ENCODE measurements around the gene BRSK2. TPM values are rescaled to one million over a fixed set of nuclear protein-coding genes. Genes with fewer than 3 reads are reported as not detected.

BRSK2 gene
- total RNA-seq, 1 donor from 2014 or later: 7.1 TPM

DNA sequence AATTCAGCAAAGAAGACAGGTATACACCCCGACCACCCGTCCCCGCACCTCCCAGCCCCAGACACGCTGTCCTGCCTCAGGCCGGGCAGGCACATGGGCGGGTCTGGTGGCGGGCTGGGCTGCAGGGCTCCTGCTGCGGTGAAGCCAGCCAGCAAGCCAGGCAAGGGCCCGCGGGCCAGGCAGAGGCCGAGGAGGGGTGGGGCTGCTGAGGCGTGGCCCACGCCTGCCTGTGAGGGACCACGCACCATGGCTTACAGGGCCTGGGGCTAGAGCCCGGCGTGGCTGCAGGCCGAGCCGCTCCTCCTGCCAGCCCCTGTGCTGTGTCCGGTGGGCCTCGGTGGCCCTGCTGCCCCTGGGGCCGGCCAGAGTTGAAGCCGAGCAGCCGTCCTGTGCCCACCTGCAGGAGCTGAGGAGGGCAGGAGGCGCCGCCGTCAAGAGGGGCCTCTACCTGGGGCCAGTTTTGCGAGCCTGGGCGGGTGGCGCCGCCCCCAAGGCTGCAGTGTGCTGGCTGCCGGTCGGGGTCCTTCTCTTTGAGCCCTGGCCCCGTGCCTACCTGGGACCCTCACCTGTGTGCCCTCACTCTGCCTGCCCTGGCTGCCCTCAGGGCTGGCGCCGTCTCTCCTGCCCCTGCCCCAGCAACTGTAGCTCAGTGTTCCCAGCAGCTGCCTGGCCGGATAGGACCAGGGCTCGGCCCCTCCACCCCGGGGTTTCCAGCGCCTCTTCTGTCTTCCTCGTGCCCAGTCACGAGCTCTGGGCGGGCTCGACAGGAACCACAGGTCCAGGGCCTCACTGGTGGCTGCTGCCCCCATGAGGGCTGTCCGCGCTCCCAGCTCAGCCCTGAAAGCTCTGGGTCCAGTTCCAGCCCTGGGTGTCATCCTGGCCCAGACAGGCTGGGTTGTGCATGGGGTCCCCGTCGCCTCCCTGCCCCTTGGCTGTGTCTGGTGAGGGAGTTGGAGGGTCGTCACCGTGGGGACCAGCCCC lies 58.4 kb downstream of the BRSK2 start:
- H3K27ac Mint-ChIP-seq (ENCODE audit: unreplicated experiment): no peak overlapping the region
- no peak overlapping the region for H3K9ac ChIP-seq (ENCODE audit: low read length)
- H3K27me3 Mint-ChIP-seq (ENCODE audit: low read depth, unreplicated experiment): no peaks in the 10 kb centered on the region
- H3K4me1 Mint-ChIP-seq (ENCODE audit: low read depth, unreplicated experiment): no peaks in the 10 kb centered on the region
- H3K79me2 ChIP-seq (ENCODE audit: insufficient read depth, low read length): no peaks in the 10 kb centered on the region
- no peaks in the 10 kb centered on the region for H3K4me1 ChIP-seq (ENCODE audit: insufficient read depth, low read length)
- FAIRE-seq: no peak
- no peak overlapping the region for H3K4me3 Mint-ChIP-seq (ENCODE audit: unreplicated experiment)
- H3K9me3 ChIP-seq (ENCODE audit: insufficient read depth, low read depth, low read length): no peaks in the 10 kb centered on the region
- H2AFZ ChIP-seq (ENCODE audit: low read depth, low read length): no peak overlapping the region
- no peak for DNase-seq (ENCODE audit: low read depth)
- H4K20me1 ChIP-seq (ENCODE audit: insufficient read depth, low read length): no peaks in the 10 kb centered on the region
- no peaks in the 10 kb centered on the region for H3K27me3 ChIP-seq (ENCODE audit: insufficient read depth, low read length)
- no peak for TF ChIP-seq EZH2 (IDR thresholded peaks at IDR 0.05; ENCODE audit: insufficient read depth, low read length)
- TF ChIP-seq, protein P1, sequence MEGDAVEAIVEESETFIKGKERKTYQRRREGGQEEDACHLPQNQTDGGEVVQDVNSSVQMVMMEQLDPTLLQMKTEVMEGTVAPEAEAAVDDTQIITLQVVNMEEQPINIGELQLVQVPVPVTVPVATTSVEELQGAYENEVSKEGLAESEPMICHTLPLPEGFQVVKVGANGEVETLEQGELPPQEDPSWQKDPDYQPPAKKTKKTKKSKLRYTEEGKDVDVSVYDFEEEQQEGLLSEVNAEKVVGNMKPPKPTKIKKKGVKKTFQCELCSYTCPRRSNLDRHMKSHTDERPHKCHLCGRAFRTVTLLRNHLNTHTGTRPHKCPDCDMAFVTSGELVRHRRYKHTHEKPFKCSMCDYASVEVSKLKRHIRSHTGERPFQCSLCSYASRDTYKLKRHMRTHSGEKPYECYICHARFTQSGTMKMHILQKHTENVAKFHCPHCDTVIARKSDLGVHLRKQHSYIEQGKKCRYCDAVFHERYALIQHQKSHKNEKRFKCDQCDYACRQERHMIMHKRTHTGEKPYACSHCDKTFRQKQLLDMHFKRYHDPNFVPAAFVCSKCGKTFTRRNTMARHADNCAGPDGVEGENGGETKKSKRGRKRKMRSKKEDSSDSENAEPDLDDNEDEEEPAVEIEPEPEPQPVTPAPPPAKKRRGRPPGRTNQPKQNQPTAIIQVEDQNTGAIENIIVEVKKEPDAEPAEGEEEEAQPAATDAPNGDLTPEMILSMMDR (IDR thresholded peaks at IDR 0.05; ENCODE audit: insufficient read depth, low read depth, low read length): no peak
- H3K36me3 Mint-ChIP-seq (ENCODE audit: low read depth, unreplicated experiment): no peaks in the 10 kb centered on the region
- no peaks in the 10 kb centered on the region for H3K36me3 ChIP-seq (ENCODE audit: insufficient read depth, low read length)
- H3K4me2 ChIP-seq (ENCODE audit: low read length): no peak overlapping the region
- H3K9me3 Mint-ChIP-seq (ENCODE audit: unreplicated experiment): no peaks in the 10 kb centered on the region
- H3K4me3 ChIP-seq (ENCODE audit: insufficient read depth, low read depth, low read length): no peak overlapping the region
- H3K27ac ChIP-seq (ENCODE audit: low read depth, low read length): no peak overlapping the region

DNA sequence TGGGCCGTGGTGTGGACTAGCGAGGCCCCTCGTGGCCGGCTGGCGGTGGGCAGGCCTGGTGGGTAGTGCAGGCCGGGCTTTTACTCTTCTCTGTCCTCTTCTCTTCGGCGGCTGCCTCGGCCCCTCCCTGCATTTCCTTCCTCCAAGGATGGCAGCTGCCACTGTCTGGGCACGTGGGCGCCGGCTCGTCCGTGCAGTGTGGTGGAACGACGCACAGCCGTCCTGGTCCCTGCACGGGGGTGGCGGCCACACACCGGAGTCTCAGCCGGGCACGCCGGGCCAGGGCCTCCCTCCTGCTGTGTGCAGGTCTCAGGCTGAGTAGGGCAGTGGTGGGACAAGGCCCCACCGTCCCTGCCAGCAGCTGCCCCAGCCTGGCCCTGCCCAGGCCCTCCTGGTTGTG lies 59.1 kb downstream of the BRSK2 start:
- no peak overlapping the region for H3K4me3 Mint-ChIP-seq (ENCODE audit: unreplicated experiment)
- no peak for FAIRE-seq
- H3K27me3 ChIP-seq (ENCODE audit: insufficient read depth, low read length): no peaks in the 10 kb centered on the region

More for the DNA sequence above, 59.1 kb downstream of the BRSK2 start:
- H3K36me3 ChIP-seq (ENCODE audit: insufficient read depth, low read length): no peaks in the 10 kb centered on the region
- no peaks in the 10 kb centered on the region for H3K27me3 Mint-ChIP-seq (ENCODE audit: low read depth, unreplicated experiment)
- no peaks in the 10 kb centered on the region for H3K9me3 Mint-ChIP-seq (ENCODE audit: unreplicated experiment)
- H3K9me3 ChIP-seq (ENCODE audit: insufficient read depth, low read depth, low read length): no peaks in the 10 kb centered on the region
- DNase-seq (ENCODE audit: low read depth): no peak
- no peak for TF ChIP-seq EZH2 (IDR thresholded peaks at IDR 0.05; ENCODE audit: insufficient read depth, low read length)
- TF ChIP-seq, protein P1 (IDR thresholded peaks at IDR 0.05; ENCODE audit: insufficient read depth, low read depth, low read length): no peak
- H4K20me1 ChIP-seq (ENCODE audit: insufficient read depth, low read length): no peaks in the 10 kb centered on the region
- no peak overlapping the region for H3K27ac ChIP-seq (ENCODE audit: low read depth, low read length)
- H2AFZ ChIP-seq (ENCODE audit: low read depth, low read length): no peak overlapping the region
- H3K4me2 ChIP-seq (ENCODE audit: low read length): no peak overlapping the region
- no peak overlapping the region for H3K9ac ChIP-seq (ENCODE audit: low read length)
- H3K4me3 ChIP-seq (ENCODE audit: insufficient read depth, low read depth, low read length): no peak overlapping the region
- no peaks in the 10 kb centered on the region for H3K36me3 Mint-ChIP-seq (ENCODE audit: low read depth, unreplicated experiment)
- no peaks in the 10 kb centered on the region for H3K4me1 Mint-ChIP-seq (ENCODE audit: low read depth, unreplicated experiment)
- H3K27ac Mint-ChIP-seq (ENCODE audit: unreplicated experiment): no peak overlapping the region
- H3K79me2 ChIP-seq (ENCODE audit: insufficient read depth, low read length): no peaks in the 10 kb centered on the region
- no peaks in the 10 kb centered on the region for H3K4me1 ChIP-seq (ENCODE audit: insufficient read depth, low read length)
